Inflammatory macrophage treated with lipopolysaccharide for 1 hour (primary cell): ENCODE measurements around the gene UGT1A4.
A peak's percentile ranks its signal among the peaks of the same experiment; 100 is the strongest.

Experiments used
- DNase-seq, 2 donors: peaks; one replicate each; pipeline ENCODE4 v3.0.0-alpha.2; 2020 to 2022

UGT1A4 gene

GRCh38 chr2:233718552-233718951, at the start of gene UGT1A4:
TSS of gene UGT1A4 (plus strand) at chr2:233718736. CDS start at chr2:233718821, 85 bp downstream.
- no peak for DNase-seq

GRCh38 chr2:233671290-233672161, 47.0 kb upstream of the UGT1A4 start, which contains the start of gene UGT1A9:
TSS of gene UGT1A9 (plus strand) at chr2:233671898. CDS start at chr2:233671935, 37 bp downstream.
- no peak for DNase-seq

- DNase-seq: no peak
Measured at GRCh38 chr2:233672886-233673285, 45.6 kb upstream of the UGT1A4 start.

GRCh38 chr2:233673896-233674295, 44.6 kb upstream of the UGT1A4 start:
- DNase-seq: no peak

- DNase-seq: no peak
Measured at GRCh38 chr2:233674314-233674713, 44.2 kb upstream of the UGT1A4 start.

GRCh38 chr2:233674995-233675394, 43.5 kb upstream of the UGT1A4 start:
- DNase-seq: no peak

GRCh38 chr2:233676046-233676445, 42.5 kb upstream of the UGT1A4 start:
- DNase-seq: no peak

GRCh38 chr2:233679196-233679595, 39.3 kb upstream of the UGT1A4 start:
- DNase-seq: no peak

- peak; percentile 3 to 9 for DNase-seq
Measured at GRCh38 chr2:233680361-233681045, 38.0 kb upstream of the UGT1A4 start.

GRCh38 chr2:233681521-233682099, 36.9 kb upstream of the UGT1A4 start, which contains the start of gene UGT1A7:
TSS of gene UGT1A7 (plus strand) at chr2:233681901. CDS start at chr2:233681938, 37 bp downstream.
- no peak for DNase-seq

- DNase-seq: no peak
Measured at GRCh38 chr2:233684640-233685039, 33.9 kb upstream of the UGT1A4 start.

GRCh38 chr2:233686928-233687327, 31.6 kb upstream of the UGT1A4 start:
- DNase-seq: no peak

- no peak for DNase-seq
Measured at GRCh38 chr2:233688341-233688740, 30.2 kb upstream of the UGT1A4 start.

GRCh38 chr2:233689031-233689430, 29.5 kb upstream of the UGT1A4 start:
- no peak for DNase-seq

- DNase-seq: no peak
Measured at GRCh38 chr2:233689501-233689900, 29.0 kb upstream of the UGT1A4 start.

- no peak for DNase-seq
Measured at GRCh38 chr2:233690444-233690843, 28.1 kb upstream of the UGT1A4 start.

GRCh38 chr2:233691443-233692433, 26.8 kb upstream of the UGT1A4 start:
- no peak for DNase-seq

GRCh38 chr2:233692648-233693047, 25.9 kb upstream of the UGT1A4 start, which contains the start of gene UGT1A6:
TSS of gene UGT1A6 (plus strand) at chr2:233692890. CDS start at chr2:233693005, 115 bp downstream.
- no peak for DNase-seq

- DNase-seq: no peak
Measured at GRCh38 chr2:233693963-233694362, 24.6 kb upstream of the UGT1A4 start.

- DNase-seq: no peak
Measured at GRCh38 chr2:233698740-233699139, 19.8 kb upstream of the UGT1A4 start.

GRCh38 chr2:233699424-233700027, 19.0 kb upstream of the UGT1A4 start:
- no peak for DNase-seq
